Astrocyte (in vitro differentiated cells and primary cell): ENCODE measurements around the gene PSEN2.

Experiments used
- EZH2 ChIP-seq: IDR thresholded peaks from 2 replicates; pipeline ENCODE4 v1.6.1; 2012; ENCODE audit warnings: mild to moderate bottlenecking, low read length, inconsistent platforms; ENCODE audit not compliant: insufficient read depth
- TF ChIP-seq, protein P1 (sequence below): IDR thresholded peaks from 2 replicates; pipeline ENCODE4 v1.5.1; 2011; ENCODE audit warnings: low read depth, mild to moderate bottlenecking, inconsistent platforms, low read length, moderate library complexity; ENCODE audit not compliant: insufficient read depth

DNA sequence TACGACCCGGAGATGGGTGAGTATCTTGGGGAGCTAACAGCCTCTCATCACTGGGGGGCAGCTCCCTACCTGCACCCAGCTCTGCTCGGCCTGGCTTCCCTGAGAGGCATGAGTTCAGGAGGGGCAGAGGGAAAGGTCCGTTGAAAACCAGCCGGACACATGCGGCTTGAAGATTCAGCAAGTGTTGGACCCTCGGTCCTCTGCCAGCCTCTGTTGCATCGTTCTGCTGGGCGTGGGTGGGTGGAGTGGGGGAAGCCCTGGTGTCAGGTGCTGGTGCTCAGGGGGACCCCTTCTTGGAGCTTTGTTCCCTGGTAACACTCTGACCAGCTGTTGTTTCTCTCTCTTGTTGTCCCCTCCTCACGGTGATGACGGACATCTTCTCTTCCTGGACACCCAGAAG lies 20.9 kb downstream of the PSEN2 start:
- TF ChIP-seq, protein P1, sequence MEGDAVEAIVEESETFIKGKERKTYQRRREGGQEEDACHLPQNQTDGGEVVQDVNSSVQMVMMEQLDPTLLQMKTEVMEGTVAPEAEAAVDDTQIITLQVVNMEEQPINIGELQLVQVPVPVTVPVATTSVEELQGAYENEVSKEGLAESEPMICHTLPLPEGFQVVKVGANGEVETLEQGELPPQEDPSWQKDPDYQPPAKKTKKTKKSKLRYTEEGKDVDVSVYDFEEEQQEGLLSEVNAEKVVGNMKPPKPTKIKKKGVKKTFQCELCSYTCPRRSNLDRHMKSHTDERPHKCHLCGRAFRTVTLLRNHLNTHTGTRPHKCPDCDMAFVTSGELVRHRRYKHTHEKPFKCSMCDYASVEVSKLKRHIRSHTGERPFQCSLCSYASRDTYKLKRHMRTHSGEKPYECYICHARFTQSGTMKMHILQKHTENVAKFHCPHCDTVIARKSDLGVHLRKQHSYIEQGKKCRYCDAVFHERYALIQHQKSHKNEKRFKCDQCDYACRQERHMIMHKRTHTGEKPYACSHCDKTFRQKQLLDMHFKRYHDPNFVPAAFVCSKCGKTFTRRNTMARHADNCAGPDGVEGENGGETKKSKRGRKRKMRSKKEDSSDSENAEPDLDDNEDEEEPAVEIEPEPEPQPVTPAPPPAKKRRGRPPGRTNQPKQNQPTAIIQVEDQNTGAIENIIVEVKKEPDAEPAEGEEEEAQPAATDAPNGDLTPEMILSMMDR: no peak
- no peak for TF ChIP-seq EZH2
